Lower leg skin (tissue), 4 donors: ENCODE results near the gene GSG1L. TPM values are rescaled to one million over a fixed set of nuclear protein-coding genes. Genes with fewer than 3 reads are reported as not detected.

ENCODE experiments used
- DNase-seq, 2 donors: peaks; one replicate each; pipeline ENCODE4 v3.0.0-alpha.2; 2019; ENCODE audit warnings: low spot score in 2 of 2
- H3K4me3 ChIP-seq: fragments of 200-600 bp; sonication (generic); 2 replicates; pipeline ENCODE4 v1.5.1; 2017; ENCODE audit warnings: mild to moderate bottlenecking, low read depth; ENCODE audit not compliant: poor library complexity, severe bottlenecking
- CTCF ChIP-seq, 3 donors: fragments of 450-650 bp; IDR thresholded peaks; one replicate each; pipeline ENCODE4 v1.5.1; 2016; ENCODE audit warnings: antibody characterized with exemption in 3 of 3, mild to moderate bottlenecking in 3 of 3, moderate library complexity in 2 of 3
- POLR2A ChIP-seq, 2 donors: fragments of 450-650 bp; IDR thresholded peaks; one replicate each; pipeline ENCODE4 v1.6.1; 2016 to 2017; ENCODE audit warnings: antibody characterized with exemption in 2 of 2, mild to moderate bottlenecking in 1 of 2, moderate library complexity in 1 of 2
- WGBS, 2 donors: methylation state at CpG; one replicate each; pipeline ENCODE4 v1.1.5; 2018; 5-methylcytosine and 5-hydroxymethylcytosine counted together
- intact Hi-C: fragments of 100-400 bp; cut with DNase I; formaldehyde crosslinking; loops from one replicate; pipeline ENCODE4 v1.15.0; 2023; ENCODE audit warnings: low total_unique reads
- total RNA-seq, 4 donors: library from RNA; depleted of rRNA; stranded (reverse); fragments of >200 nt; gene quantifications; one replicate each; pipeline ENCODE4 v1.1.0, GENCODE V29; 2016

The GSG1L gene
- total RNA-seq, 4 donors from 2014 or later, result 0.49 to 1.1 (median 0.59) TPM; not detected in 1

GRCh38 chr16:27774779-27775178, 288.7 kb downstream of the GSG1L start:
- no peak overlapping the region for H3K4me3 ChIP-seq
- TF ChIP-seq POLR2A (IDR thresholded peaks at IDR 0.05), result no peak
- 81 to 90% methylated on average over 22 of the region's 22 CpGs for WGBS, 2 donors
- no peak for DNase-seq
- intact Hi-C loops, result no loop called here

- no peak overlapping the region for H3K4me3 ChIP-seq
Measured at GRCh38 chr16:27773344-27773743, 290.2 kb downstream of the GSG1L start.

GRCh38 chr16:27772093-27772825, 291.3 kb downstream of the GSG1L start:
- no peak for TF ChIP-seq CTCF (IDR thresholded peaks at IDR 0.05)
- TF ChIP-seq POLR2A (IDR thresholded peaks at IDR 0.05), result no peak
- no peak for DNase-seq
- WGBS, 2 donors, result 87% methylated on average over 8 of the region's 8 CpGs
- H3K4me3 ChIP-seq, result no peak overlapping the region
- intact Hi-C loops, result no loop called here

More at GRCh38 chr16:27773344-27773743, 290.2 kb downstream of the GSG1L start:
- intact Hi-C loops, result no loop called here
- TF ChIP-seq CTCF (IDR thresholded peaks at IDR 0.05) (no peak), POLR2A (IDR thresholded peaks at IDR 0.05) (no peak)
- no peak for DNase-seq
- WGBS, 2 donors, result 95 to 98% methylated on average over 4 of the region's 4 CpGs

- no peak overlapping the region for H3K4me3 ChIP-seq
- TF ChIP-seq POLR2A (IDR thresholded peaks at IDR 0.05), result no peak
- TF ChIP-seq CTCF (IDR thresholded peaks at IDR 0.05), result no peak
- 81 to 87% methylated on average over 16 of the region's 16 CpGs for WGBS, 2 donors
- intact Hi-C loops, result no loop called here
- no peak for DNase-seq
Measured at GRCh38 chr16:27771201-27771910, 292.2 kb downstream of the GSG1L start.

GRCh38 chr16:27770271-27771196, 293.0 kb downstream of the GSG1L start:
- intact Hi-C loops, result no loop called here
- no peak overlapping the region for H3K4me3 ChIP-seq
- DNase-seq, result no peak
- TF ChIP-seq POLR2A (IDR thresholded peaks at IDR 0.05) (no peak), CTCF (IDR thresholded peaks at IDR 0.05) (no peak)
- WGBS, 2 donors, result 79 to 82% methylated on average over 17 of the region's 17 CpGs
